BLaER1 (cell line): ENCODE measurements around the gene RASAL1.

Experiments
- H3K27ac ChIP-seq: shearing (Covaris generic); formaldehyde crosslinking; 2 replicates; pipeline ENCODE4 v1.8.1; 2022
- H3K27me3 ChIP-seq: shearing (Covaris generic); formaldehyde crosslinking; 2 replicates; pipeline ENCODE4 v1.8.1; 2022
- H3K36me3 ChIP-seq: shearing (Covaris generic); formaldehyde crosslinking; 2 replicates; pipeline ENCODE4 v1.8.1; 2022
- H3K4me1 ChIP-seq: shearing (Covaris generic); formaldehyde crosslinking; 2 replicates; pipeline ENCODE4 v1.8.1; 2022
- H3K4me2 ChIP-seq: shearing (Covaris generic); formaldehyde crosslinking; 2 replicates; pipeline ENCODE4 v1.8.1; 2022
- H3K4me3 ChIP-seq: shearing (Covaris generic); formaldehyde crosslinking; 2 replicates; pipeline ENCODE4 v1.8.1; 2022
- H3K9ac ChIP-seq: shearing (Covaris generic); formaldehyde crosslinking; 2 replicates; pipeline ENCODE4 v1.8.1; 2022
- H3K9me3 ChIP-seq: shearing (Covaris generic); formaldehyde crosslinking; 2 replicates; pipeline ENCODE4 v1.8.1; 2022
- H4K20me1 ChIP-seq: shearing (Covaris generic); formaldehyde crosslinking; 2 replicates; pipeline ENCODE4 v1.8.1; 2022
- Cebpa-rat ChIP-seq: shearing (Covaris generic); IDR thresholded peaks from 2 replicates; pipeline ENCODE4 v1.8.1; 2022

RASAL1 gene

DNA sequence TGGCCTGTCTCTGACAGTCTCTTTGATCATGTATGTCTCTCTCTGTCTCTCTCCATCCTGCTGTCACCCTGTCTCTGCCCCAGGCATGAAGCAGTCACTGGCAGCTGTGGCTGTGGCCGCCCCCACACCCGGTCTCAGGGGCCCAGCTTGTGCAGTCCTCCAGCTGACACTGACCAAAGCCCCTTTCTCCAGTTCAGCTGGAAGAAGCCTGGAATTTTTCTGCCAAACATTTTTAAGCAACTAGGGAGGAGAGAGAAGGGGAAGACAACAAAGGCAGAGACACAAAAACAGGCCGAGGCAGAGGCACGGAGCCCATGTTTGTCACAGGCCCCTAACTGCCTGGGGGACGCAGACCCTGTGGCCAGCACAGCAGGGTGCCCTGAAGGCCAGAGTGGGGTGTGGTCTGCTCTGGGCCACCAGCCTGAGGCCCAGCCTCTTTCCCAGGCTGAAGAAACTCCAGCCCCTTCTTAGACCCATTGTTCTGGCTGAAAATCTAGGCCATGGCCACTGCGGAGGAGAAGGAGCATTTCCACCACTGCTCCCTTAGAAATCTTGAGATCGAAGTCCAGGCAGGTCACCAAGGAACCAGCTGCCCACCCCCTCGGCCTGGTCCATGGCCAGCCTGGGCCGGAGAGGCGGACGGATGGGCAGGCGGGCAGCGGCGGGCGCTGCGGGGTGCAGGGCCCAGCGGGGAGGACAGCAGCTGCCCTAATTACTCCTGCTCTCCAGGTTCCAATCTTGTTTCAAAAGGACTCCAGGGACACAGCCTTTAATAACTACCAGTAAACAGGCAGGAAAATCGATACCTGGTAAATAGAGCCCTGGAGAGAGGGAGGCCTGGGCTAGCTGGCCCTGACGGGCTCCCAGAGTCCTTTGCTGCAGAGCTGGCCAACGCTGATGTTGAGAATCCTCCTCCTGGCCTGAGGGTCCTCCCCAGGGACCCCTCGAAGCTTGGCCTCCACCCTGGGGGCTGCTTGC, 64.1 kb downstream of the RASAL1 start:
- H3K4me1 ChIP-seq = peaks cover 97% of the 10 kb centered on the region
- H4K20me1 ChIP-seq = peaks cover 69% of the 10 kb centered on the region
- peak overlapping the region; percentile 42; the same call in 1 of the 2 replicates for H3K27ac ChIP-seq
- TF ChIP-seq Cebpa-rat = no peak
- no peak overlapping the region for H3K4me3 ChIP-seq
- peaks cover 7% of the 10 kb centered on the region; the same call in 1 of the 2 replicates for H3K36me3 ChIP-seq
- no peaks in the 10 kb centered on the region for H3K9me3 ChIP-seq
- H3K27me3 ChIP-seq = no peaks in the 10 kb centered on the region
- H3K4me2 ChIP-seq = peak overlapping the region; percentile 77
- H3K9ac ChIP-seq = no peak overlapping the region

DNA sequence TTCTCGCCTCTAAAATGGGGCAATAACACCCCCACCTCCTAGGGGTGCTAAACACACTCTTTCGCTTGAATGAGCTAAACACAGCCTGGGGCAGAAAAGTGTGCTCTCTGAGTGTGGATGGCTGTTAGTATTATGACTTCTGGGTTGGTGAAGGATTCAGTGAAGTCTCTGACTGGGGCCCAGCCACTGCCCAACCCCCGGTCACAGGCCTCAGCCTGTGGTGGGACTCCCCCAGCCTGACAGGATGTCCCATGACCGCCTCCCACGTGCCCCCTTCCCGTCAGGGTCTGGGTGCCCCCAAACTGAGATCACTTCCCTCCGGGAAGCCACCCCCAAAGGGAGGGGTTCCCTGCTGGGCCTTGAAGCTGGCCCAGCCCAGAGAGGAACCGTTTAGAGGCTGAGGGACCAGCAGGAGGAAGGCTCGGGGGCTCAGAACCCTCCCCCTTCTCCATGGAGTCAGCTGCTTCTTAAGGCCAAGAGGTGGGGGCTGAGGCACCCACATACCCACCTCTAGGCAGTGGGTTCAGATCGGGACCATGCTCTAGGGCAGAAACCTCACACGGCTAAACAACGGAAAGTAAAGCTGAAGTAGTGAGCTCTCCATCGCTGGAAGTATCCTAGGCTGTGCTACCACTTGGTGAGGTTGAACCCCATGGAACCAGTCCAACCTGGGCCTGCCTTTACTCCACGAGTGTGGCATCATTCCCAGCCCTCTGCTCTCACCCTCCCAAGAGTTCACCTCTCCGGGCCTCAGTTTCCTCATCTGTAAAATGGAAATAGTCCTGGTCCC, 65.2 kb downstream of the RASAL1 start:
- peak overlapping the region; percentile 77 for H3K4me2 ChIP-seq
- H3K4me1 ChIP-seq = peaks cover 91% of the 10 kb centered on the region
- H3K36me3 ChIP-seq = peaks cover 8% of the 10 kb centered on the region; the same call in 1 of the 2 replicates
- H3K27me3 ChIP-seq = no peaks in the 10 kb centered on the region
- H4K20me1 ChIP-seq = peaks cover 75% of the 10 kb centered on the region
- peak overlapping the region; percentile 16; the same call in 1 of the 2 replicates for H3K27ac ChIP-seq
- H3K9me3 ChIP-seq = no peaks in the 10 kb centered on the region
- H3K4me3 ChIP-seq = no peak overlapping the region; the same call in 1 of the 2 replicates
- H3K9ac ChIP-seq = peak overlapping the region; percentile 30; the same call in 1 of the 2 replicates
- no peak for TF ChIP-seq Cebpa-rat

DNA sequence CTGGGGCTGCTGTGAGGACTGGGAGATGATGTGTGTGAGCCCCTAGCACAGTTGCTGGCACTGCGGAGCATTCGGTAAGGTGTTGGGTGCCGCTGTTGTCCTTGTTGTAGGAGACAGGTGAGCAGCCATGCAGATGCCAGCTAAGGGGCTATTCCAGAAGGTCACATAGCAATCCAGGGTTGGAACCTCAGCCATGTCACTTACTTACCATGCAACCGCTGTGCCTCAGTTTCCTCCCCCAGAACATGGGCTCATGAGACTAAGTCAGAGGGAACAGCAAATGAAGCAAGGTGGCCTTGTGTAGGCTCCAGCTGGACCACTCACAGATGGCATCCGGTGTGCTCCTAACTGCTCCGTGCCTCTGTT, 65.8 kb downstream of the RASAL1 start:
- no peak overlapping the region for H3K27ac ChIP-seq
- peaks cover 8% of the 10 kb centered on the region; the same call in 1 of the 2 replicates for H3K36me3 ChIP-seq
- H3K9me3 ChIP-seq = no peaks in the 10 kb centered on the region
- H3K4me2 ChIP-seq = peak overlapping the region; percentile 77
- H3K4me3 ChIP-seq = no peak overlapping the region
- H3K4me1 ChIP-seq = peaks cover 91% of the 10 kb centered on the region
- 0 out of 2 replicates have a peak overlapping the region, but pooled peaks have one; percentile 30 for H3K9ac ChIP-seq
- TF ChIP-seq Cebpa-rat = no peak
- no peaks in the 10 kb centered on the region for H3K27me3 ChIP-seq
- H4K20me1 ChIP-seq = peaks cover 80% of the 10 kb centered on the region

DNA sequence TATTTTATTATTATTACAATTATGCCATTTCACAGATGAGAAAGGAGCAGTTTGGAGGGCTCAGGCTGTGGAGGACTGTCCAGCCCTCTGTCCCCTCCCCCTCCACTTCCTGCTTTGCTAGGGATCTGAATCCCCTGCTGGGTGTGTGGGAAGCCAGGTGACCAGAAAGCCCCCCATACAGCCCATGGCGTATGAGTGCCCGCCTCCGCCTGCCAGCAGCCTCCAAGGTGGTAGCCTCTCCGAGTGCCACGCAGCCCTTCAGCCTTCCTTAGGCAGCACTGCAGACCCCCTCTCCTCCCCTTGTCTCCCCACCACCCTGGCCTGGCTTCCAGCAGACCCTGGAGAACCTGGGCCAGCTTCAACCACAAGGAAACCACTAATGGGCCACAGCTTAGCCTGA, 66.4 kb downstream of the RASAL1 start:
- Histone ChIP-seq H3K4me2 (peak overlapping the region; percentile 77), H3K36me3 (peaks cover 8% of the 10 kb centered on the region; the same call in 1 of the 2 replicates)

DNA sequence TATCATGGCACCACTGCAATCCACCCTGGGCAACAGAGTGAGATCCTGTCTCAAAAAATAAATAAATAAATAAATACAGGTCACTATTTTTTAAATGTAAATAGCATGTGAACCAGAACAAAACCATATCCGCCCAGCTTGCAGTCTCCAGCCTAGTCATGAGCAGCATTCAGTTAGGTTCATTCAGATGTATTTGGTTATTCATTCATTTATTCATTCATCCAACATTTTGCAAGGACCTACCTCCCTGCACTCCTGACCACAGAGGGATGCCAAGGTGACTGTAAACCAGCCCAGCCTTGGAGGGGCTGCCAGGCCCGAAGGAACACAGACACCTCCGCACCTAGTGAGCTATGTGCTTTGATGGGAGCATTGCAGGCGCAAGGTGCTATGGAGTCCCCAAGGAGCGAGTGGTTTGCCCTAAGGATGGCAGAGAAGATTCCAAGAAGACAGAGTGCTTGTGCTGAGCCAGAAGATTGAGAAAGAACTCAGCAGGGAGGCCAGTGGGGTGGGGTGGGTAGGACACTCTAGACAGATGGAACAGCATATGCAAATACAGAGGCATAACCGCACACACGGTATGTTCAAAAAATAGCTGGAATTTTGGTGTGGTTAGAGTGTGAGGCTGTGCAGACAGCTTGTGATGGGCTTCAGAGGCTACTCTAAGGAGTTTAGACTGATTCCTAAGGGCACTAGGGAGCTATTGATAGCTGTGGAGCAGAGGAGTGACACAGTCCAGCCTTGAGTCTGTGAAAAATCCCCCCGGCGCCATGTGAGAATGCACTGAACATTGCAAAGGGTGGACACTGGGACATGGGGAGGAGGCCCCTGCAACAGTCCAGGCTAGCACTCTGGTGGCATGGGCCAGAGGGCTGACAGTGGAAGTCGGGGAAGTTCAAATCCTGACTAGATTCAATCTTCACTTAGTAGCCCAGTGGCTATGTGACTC, 67.3 kb downstream of the RASAL1 start:
- H3K4me3 ChIP-seq = no peak overlapping the region
- no peak overlapping the region for H3K9ac ChIP-seq
- H3K9me3 ChIP-seq = no peaks in the 10 kb centered on the region
- peaks cover 8% of the 10 kb centered on the region; the same call in 1 of the 2 replicates for H3K36me3 ChIP-seq
- no peak overlapping the region for H3K27ac ChIP-seq
- no peak for TF ChIP-seq Cebpa-rat
- peaks cover 91% of the 10 kb centered on the region for H3K4me1 ChIP-seq
- H3K27me3 ChIP-seq = no peaks in the 10 kb centered on the region
- H4K20me1 ChIP-seq = peaks cover 90% of the 10 kb centered on the region
- peak overlapping the region; percentile 35; the same call in 1 of the 2 replicates for H3K4me2 ChIP-seq

More for the DNA sequence above, 66.4 kb downstream of the RASAL1 start:
- Histone ChIP-seq H3K27ac (no peak overlapping the region), H3K9ac (0 out of 2 replicates have a peak overlapping the region, but pooled peaks have one; percentile 30), H3K27me3 (no peaks in the 10 kb centered on the region), H4K20me1 (peaks cover 84% of the 10 kb centered on the region), H3K9me3 (no peaks in the 10 kb centered on the region), H3K4me1 (peaks cover 91% of the 10 kb centered on the region), H3K4me3 (no peak overlapping the region)
- no peak for TF ChIP-seq Cebpa-rat

DNA sequence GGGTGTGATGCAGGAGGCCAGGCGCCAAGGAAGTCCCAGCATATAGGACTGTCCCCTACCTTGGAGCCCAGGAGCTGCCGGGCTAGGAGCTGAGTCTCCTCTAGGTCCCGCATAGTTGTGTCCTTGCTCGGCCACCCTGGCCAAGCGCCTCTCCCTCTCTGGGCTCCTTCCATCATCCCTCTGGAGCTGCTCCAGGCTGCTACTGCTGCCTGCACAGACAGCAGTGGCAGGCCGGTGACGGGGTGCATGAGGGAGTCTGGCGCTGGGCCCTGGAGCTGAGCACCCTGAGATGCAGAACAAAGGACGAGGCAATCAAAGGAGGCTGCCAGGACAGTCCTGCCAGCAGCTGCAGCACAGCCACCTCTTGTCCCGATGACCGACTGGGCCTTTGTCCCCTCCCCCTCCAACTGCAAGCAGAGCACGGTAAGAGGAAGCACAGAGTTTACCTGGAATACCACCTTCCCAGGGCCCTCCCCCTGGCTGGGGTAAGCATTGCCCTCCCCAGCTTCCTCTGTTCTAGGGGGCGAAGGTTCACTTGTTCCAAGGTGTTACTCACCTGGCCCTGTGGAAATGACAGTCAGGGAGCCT, 68.7 kb downstream of the RASAL1 start:
- no peaks in the 10 kb centered on the region for H3K27me3 ChIP-seq
- peak overlapping the region; percentile 12; the same call in 1 of the 2 replicates for H3K4me2 ChIP-seq
- no peaks in the 10 kb centered on the region for H3K9me3 ChIP-seq
- H3K9ac ChIP-seq = no peak overlapping the region
- H3K4me3 ChIP-seq = no peak overlapping the region
- peaks cover 100% of the 10 kb centered on the region for H4K20me1 ChIP-seq
- TF ChIP-seq Cebpa-rat = no peak
- peaks cover 91% of the 10 kb centered on the region for H3K4me1 ChIP-seq
- H3K27ac ChIP-seq = no peak overlapping the region
- H3K36me3 ChIP-seq = peaks cover 8% of the 10 kb centered on the region; the same call in 1 of the 2 replicates

DNA sequence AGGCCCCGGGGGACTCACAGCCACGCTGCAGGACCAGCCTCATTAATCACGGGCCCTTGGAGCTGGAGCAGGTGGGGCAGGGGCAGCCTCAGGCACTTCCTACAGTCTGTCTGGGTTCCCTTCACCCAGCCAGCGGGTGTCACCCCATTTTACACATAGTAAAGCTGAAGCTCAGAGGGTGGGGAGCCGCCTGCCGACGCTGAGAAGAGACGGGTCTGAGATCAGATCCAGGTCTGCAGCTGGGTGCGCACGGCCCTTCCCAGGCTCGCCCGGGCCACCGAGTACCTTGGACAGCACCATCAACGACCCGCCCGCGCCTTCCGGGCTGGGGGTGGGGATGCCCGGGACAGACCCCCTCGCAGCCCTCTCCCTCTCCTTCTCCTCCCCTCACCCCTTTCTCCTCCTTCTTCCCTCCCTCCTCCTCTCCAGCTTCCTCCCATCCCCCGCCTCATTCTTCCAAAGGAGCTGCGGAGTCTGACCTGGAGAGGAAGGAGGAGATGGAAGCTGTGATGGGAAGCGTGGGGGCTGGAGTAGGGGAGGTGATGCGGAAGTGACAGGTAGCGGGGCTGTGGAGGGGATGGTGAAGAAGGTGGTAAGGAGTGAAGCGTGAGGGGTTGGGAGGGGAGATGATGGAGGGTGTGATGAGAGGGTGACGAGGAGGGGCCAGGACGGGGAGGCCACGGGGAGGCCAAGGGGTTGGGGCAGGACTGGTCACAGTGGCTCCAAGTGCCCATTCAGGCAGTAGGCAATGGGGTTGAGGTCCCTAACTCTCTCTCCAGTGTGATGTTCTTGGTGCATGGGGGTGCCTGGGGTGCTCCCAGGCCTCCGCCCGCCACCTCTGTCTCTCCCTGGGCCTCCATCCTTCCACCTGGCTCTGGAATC, 70.2 kb downstream of the RASAL1 start:
- no peaks in the 10 kb centered on the region for H3K9me3 ChIP-seq
- no peak overlapping the region for H3K4me3 ChIP-seq
- no peaks in the 10 kb centered on the region for H3K27me3 ChIP-seq
- no peak overlapping the region for H3K9ac ChIP-seq
- peaks cover 8% of the 10 kb centered on the region; the same call in 1 of the 2 replicates for H3K36me3 ChIP-seq
- H3K4me1 ChIP-seq = peaks cover 91% of the 10 kb centered on the region
- peaks cover 100% of the 10 kb centered on the region for H4K20me1 ChIP-seq
- no peak for TF ChIP-seq Cebpa-rat
- no peak overlapping the region for H3K27ac ChIP-seq
- peak overlapping the region; percentile 94 for H3K4me2 ChIP-seq
